Stimulated activated naive CD8-positive, alpha-beta T cell treated with anti-CD3 and anti-CD28 coated beads, Interleukin-15, amount 100 ng/mL, for 72 hours (primary cell): ENCODE measurements around the gene GID4.

Experiments used
- ATAC-seq: fragments of 150-1000 bp; cut with Tn5 transposase; 2 replicates; pipeline ENCODE4 v1.10.0; 2021; ENCODE audit warnings: mild to moderate bottlenecking, moderate library complexity
- DNase-seq, 2 donors: peaks; one replicate each; pipeline ENCODE4 v3.0.0; 2021 to 2022
- H3K27ac Mint-ChIP-seq, 2 donors: one replicate each; pipeline ENCODE4 v1.8.0; 2022; ENCODE audit warnings: mild to moderate bottlenecking in 2 of 2, mixed read lengths in 2 of 2, moderate library complexity in 2 of 2
- H3K27me3 Mint-ChIP-seq: one replicate; pipeline ENCODE4 v1.8.0; 2022; ENCODE audit warnings: mixed read lengths
- H3K4me1 Mint-ChIP-seq: one replicate; pipeline ENCODE4 v1.8.0; 2022; ENCODE audit warnings: mild to moderate bottlenecking, mixed read lengths
- H3K4me3 Mint-ChIP-seq, 2 donors: one replicate each; pipeline ENCODE4 v1.8.0; 2022; ENCODE audit warnings: mild to moderate bottlenecking in 2 of 2, mixed read lengths in 2 of 2, moderate library complexity in 1 of 2
- H3K9me3 Mint-ChIP-seq, 2 donors: one replicate each; pipeline ENCODE4 v1.8.0; 2022; ENCODE audit warnings: mixed read lengths in 2 of 2

Gene GID4

DNA sequence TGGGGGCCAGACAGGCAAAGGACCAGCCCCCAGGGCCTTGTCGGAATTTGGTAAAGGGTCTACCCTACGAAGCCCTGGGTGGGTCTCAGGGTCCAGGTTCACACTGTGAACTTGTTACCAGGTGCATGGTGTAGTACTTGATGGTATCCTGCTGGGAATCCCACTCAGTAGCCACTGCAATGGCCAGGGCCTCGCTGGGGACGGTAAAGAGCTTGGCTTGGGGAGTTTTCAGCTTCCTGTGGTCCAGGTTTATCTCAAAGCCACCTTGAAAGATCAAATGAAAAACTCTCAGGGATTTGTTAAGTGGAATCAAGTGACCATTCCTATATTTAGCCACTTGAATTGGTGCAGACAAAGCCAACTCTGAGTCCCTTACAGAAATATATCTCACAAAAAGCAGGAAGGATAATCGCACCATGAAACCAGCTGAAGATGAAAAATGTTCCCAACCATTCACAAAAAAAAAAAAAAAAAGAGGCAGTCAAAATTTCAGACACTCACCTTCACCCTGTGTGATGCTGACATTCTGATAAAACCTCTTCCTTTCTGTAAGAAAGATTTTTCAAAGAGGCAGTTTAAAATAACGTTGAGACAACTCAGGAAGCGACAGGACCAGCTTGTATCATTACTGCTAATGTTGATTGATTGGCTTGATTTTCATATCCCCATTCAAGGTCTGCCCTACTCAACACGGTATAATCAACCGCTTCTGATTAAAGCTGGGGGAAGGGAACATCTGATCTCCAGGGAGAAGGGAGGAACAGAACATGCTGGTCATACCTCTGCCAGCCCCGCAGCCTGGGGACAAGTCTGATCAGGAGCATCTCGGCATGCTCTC, 10.9 kb upstream of the GID4 start:
- H3K27me3 Mint-ChIP-seq = no peaks in the 10 kb centered on the region
- no peaks in the 10 kb centered on the region for H3K9me3 Mint-ChIP-seq
- ATAC-seq (no peak), DNase-seq (no peak)
- H3K27ac Mint-ChIP-seq = peak overlapping the region in 1 of 2 donors; percentile 48
- no peak overlapping the region for H3K4me3 Mint-ChIP-seq
- H3K4me1 Mint-ChIP-seq = peaks cover 41% of the 10 kb centered on the region

DNA sequence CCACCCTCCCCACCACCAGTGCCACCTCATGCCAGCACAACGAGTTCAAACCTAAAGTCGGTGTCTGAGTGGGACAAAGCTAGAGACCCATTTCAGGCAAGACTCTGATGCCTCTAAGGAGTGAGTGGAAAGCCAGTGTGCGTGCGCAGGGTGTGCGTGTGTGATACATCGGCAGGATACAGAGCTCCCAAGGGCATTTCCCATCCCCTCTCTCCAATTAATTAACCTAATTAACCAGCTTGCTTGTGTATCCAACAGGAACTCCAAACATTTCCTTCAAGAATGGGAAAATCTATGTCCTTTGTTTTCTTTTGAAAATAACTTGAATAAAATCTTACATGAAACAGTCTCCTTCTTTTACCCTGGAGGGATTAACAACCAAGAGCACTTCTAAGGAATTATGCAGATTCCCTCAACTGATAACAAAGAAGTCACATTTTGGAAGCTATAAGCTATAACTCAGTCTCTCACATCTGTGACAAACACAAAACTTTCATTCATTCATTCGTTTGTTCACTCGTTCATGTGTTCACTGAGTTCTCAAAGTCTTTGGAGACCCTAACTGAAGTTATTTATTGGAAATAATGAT, 10.2 kb upstream of the GID4 start:
- Mint-ChIP-seq H3K9me3 (no peaks in the 10 kb centered on the region), H3K27me3 (no peaks in the 10 kb centered on the region), H3K27ac (no peak overlapping the region), H3K4me1 (peaks cover 48% of the 10 kb centered on the region), H3K4me3 (no peak overlapping the region)
- DNase-seq (no peak), ATAC-seq (no peak)

DNA sequence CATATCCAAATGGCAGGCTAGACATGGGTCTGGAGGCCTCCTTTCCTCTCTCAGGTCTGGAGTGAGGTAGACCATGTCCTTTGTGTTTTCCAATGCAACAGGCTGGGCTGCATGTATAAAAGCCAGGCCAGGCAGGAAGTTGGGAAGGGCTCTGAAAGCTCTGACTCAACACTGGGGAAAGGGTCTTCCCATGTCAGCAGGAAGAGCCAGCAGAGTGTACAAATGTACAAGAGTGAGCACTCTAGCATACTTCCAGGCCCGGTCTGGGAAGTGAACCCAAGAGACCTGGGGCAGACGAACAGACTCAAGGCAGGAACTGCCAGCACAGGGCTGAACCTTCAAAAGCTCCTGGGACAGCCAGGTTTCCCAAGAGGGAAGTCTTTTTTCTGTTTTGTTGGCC, 7.3 kb upstream of the GID4 start:
- Mint-ChIP-seq H3K27me3 (no peaks in the 10 kb centered on the region), H3K27ac (no peak overlapping the region), H3K4me1 (peaks cover 38% of the 10 kb centered on the region), H3K9me3 (no peaks in the 10 kb centered on the region), H3K4me3 (no peak overlapping the region)
- DNase-seq (no peak), ATAC-seq (no peak)

DNA sequence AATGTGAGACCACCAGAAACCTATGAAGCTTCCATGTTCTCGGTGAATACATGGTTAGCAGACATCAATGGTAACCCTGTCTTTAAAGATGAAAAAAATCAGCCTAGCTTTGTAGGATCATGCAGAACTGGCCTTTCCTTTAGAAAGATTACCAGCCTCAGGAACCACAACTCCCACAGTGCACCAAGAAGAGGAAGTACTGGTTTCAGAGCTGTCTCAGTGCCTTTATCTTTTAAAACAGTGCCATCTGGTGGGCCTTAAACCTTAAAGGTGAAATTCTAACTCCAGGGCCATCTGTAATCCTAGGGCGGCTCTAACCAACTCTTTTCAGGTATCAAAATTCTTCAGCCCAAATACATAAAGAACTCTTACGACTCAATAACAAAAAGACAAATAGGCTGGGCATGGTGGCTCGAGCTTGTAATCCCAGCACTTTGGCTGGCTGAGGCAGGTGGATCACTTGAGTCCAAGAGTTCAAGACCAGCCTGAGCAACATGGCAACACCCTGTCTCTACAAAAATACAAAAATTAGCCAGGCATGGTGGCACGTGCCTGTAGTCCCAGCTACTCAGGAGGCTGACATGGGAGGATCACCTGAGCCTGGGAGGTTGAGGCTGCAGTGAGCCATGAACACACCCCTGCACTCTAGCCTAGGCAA, 5.6 kb upstream of the GID4 start:
- H3K4me3 Mint-ChIP-seq = no peak overlapping the region

DNA sequence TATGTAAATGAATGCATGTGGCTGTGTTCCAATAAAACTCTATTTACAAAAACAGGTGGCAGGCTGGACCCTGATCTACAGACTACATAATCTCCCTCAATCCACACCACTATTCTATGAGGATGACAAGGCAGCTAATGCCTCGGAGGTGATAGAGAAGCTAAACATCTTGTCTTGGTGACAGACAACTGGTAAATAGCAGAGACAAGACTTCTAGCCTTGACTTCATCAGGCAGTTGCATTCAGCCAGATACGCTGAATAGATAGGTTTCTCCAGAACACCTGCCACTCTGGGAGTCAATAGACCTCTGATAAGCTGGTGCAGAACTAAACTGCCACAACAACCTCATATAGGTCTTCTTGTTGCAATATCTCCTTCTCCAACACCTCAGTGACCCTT, 3.5 kb upstream of the GID4 start:
- Mint-ChIP-seq H3K9me3 (no peaks in the 10 kb centered on the region), H3K27ac (no peak overlapping the region), H3K4me3 (no peak overlapping the region), H3K4me1 (peaks cover 60% of the 10 kb centered on the region), H3K27me3 (no peaks in the 10 kb centered on the region)
- ATAC-seq = no peak
- DNase-seq = no peak

More for the DNA sequence above, 5.6 kb upstream of the GID4 start:
- Mint-ChIP-seq H3K27ac (no peak overlapping the region), H3K27me3 (no peaks in the 10 kb centered on the region), H3K9me3 (no peaks in the 10 kb centered on the region), H3K4me1 (peaks cover 52% of the 10 kb centered on the region)
- ATAC-seq (peak; percentile 84), DNase-seq (peak; percentile 30 to 52)

DNA sequence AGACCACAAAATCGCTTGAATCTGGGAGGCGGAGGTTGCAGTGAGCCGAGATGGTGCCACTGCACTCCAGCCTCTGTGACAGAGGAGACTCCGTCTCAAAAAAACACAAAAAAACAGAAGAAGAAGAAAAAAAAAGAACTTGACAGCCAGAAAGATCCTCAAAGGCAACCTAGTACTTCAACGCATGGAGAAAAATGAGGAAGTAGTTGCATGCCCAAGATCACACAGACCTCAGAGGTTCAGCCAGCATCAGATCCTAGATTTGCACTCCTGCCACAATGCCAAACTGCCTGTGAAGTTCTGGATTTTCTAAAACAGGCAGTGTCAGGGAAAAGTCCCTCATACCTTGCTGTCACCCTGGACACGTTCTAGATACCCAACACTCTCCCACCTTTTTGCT, 1.7 kb upstream of the GID4 start:
- H3K4me3 Mint-ChIP-seq = peak overlapping the region; percentile 82 to 98
- H3K4me1 Mint-ChIP-seq = peaks cover 70% of the 10 kb centered on the region
- no peak for DNase-seq
- H3K27ac Mint-ChIP-seq = no peak overlapping the region
- ATAC-seq = no peak
- H3K27me3 Mint-ChIP-seq = no peaks in the 10 kb centered on the region
- no peaks in the 10 kb centered on the region for H3K9me3 Mint-ChIP-seq

DNA sequence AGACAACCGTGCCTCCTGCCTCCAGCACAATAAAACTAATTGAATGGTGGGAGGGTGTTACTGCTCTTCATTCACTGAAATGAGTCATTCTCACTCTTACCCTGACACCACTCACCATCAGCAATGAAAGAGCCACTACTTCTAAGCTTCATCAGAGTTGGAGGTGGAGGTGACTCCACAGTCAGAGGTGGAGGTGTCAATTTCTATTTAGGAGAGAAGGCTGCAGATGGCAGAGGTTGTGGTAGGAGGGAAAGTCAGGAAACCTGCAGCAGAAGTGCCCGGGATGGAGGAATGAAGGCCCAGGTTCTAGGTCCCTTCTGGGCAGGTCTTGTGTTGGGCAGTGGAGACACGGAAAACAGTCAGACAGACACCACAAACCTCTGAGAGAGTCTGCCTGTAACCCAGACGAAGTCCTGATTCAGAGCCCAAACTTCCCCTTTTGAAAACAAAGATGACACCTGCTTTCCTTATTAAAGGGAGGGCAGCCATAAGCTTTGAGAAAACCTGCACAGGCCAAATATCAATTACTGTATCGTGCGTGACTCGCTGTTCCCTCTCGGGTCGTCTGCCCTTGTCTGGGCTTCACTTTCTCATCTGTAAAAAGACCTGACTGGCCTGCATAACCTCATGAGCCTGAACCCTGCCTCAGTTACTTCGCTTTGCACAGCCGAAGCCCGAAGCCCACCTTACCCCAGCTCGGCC, 908 bp upstream of the GID4 start:
- H3K27me3 Mint-ChIP-seq = no peaks in the 10 kb centered on the region
- no peaks in the 10 kb centered on the region for H3K9me3 Mint-ChIP-seq
- H3K4me3 Mint-ChIP-seq = peak overlapping the region; percentile 82 to 98
- H3K4me1 Mint-ChIP-seq = peaks cover 69% of the 10 kb centered on the region
- H3K27ac Mint-ChIP-seq = peak overlapping the region; percentile 30 to 86
- DNase-seq (peak; percentile 38 to 47), ATAC-seq (peak; percentile 49)

DNA sequence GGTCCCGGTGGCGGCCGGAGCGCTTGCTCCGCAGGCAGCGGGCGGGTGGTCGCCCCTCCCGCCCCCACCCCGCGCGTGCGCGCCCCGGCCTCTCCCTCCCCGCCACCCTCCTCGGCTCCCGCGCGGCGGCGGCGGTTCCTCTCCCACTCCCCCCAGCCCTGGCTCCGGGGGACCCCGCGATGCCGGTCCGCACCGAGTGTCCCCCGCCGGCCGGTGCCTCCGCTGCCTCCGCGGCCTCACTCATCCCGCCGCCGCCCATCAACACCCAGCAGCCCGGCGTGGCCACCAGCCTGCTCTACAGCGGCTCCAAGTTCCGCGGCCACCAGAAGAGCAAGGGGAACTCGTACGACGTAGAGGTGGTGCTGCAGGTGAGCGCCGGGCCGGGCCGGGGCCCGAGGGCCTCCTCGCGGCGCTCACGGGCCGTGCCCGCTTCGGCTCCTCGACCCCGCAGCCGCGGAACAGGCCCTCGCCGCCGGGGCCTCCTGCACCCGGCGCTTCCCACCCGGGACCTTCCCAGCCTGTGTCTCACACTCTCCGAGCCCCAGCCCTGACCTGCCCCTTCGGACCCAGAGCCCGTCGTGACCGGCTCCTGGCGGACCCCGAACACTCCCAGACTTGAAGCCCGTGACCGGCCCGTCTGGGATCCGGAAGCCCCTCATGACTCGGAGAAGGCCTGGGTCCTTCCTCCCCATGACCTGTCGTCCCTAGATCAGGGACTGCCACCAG, 490 bp downstream of the GID4 start:
- H3K27me3 Mint-ChIP-seq = no peaks in the 10 kb centered on the region
- H3K27ac Mint-ChIP-seq = peak overlapping the region; percentile 95 to 96
- H3K4me3 Mint-ChIP-seq = peak overlapping the region; percentile 97 to 98
- ATAC-seq (peak; percentile 34), DNase-seq (peak; percentile 40 to 55)
- H3K9me3 Mint-ChIP-seq = no peaks in the 10 kb centered on the region
- H3K4me1 Mint-ChIP-seq = peaks cover 58% of the 10 kb centered on the region

DNA sequence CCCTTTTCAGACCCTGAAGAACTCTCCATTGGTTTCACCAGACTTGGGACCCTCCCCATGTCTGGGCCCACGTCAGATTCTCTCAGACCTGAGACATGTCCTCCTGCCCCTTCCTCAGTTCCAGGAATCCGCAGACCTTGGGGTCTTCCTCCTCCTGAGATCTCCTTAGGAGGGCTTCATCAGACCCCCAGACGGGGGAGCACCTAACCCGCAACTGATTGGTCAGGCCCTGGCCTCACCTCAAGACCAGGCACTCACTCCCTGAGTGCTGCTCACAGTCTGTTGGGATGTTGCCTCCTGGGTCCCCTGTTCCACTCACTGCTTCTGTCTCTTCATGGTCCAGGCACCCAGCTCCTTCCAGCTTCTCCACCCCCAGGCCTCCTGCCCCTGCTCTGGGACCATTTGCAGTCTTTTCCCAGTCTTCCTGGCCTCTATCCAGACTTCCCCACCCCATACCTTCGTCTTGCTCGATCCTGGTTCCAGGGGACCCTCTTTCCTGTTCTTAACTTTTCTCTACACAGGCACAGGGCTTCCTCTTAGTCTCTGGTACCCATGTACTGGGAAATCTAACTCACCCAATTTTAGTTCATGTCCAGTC, 1.2 kb downstream of the GID4 start:
- DNase-seq (no peak), ATAC-seq (no peak)
- Mint-ChIP-seq H3K4me3 (peak overlapping the region; percentile 92 to 97), H3K9me3 (no peaks in the 10 kb centered on the region), H3K4me1 (peaks cover 58% of the 10 kb centered on the region), H3K27me3 (no peaks in the 10 kb centered on the region), H3K27ac (peak overlapping the region; percentile 94 to 96)

DNA sequence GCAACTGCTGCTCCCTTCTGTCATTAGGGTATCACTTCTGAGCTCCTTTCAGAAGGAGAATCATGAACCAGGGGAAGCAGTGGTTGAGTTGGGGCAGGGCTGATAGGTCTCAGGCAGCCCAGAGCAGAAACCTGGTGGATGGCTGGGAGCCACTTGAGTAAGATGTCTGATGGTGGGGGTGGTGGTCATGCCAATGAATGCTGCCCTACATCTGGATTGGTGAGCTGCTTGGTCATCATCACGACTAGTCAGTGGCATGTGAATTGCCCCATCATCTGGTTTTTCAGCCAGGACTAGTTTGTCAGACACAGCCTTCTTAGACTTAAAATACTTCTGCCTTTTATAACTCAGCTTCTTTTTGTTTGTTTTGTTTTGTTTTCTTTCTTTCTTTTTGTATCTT, 2.6 kb downstream of the GID4 start:
- Mint-ChIP-seq H3K27me3 (no peaks in the 10 kb centered on the region), H3K4me3 (peak overlapping the region in 1 of 2 donors; percentile 97), H3K9me3 (no peaks in the 10 kb centered on the region), H3K4me1 (peaks cover 50% of the 10 kb centered on the region), H3K27ac (peak overlapping the region in 1 of 2 donors; percentile 50)
- ATAC-seq = no peak
- DNase-seq = no peak

DNA sequence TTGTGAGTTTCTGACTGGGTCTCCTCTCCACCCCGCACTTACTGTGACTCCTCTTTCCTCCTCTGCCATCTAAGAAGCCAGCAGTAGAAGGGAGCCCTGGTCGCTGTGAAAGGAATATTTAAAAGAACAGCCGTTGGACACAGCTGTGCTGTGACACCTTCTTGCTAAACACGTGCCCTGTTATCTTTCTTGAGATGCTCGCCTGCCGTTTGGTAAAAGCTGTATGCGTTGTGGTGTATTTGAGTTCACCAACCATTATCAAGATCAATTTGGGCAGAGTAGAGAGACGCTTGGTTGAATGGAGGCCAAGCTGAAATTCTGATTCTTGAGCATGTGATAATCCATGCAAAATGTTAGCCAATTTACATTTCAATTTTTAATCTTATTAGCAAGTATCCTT, 3.8 kb downstream of the GID4 start:
- Mint-ChIP-seq H3K27ac (no peak overlapping the region), H3K27me3 (no peaks in the 10 kb centered on the region), H3K9me3 (no peaks in the 10 kb centered on the region), H3K4me3 (no peak overlapping the region), H3K4me1 (peaks cover 38% of the 10 kb centered on the region)
- DNase-seq (no peak), ATAC-seq (no peak)

DNA sequence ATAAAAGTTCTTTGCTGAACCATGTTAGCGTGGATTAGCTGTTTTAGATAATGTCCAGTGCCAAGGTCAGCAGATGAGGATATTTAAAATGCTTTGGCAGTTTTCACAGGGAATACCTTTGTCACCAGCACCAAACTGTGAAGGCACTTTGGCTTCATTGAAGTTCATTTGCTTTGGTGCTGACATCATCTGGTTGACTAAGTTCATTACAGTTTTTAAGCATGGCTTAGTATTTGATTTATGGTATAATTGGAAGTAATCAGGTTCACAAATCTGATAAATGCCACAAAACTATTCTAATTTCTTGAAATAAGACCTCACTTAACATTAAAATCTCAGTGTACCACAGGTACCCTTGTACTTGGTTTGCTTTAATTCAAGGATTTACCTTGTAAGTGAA, 4.3 kb downstream of the GID4 start:
- no peak for DNase-seq

DNA sequence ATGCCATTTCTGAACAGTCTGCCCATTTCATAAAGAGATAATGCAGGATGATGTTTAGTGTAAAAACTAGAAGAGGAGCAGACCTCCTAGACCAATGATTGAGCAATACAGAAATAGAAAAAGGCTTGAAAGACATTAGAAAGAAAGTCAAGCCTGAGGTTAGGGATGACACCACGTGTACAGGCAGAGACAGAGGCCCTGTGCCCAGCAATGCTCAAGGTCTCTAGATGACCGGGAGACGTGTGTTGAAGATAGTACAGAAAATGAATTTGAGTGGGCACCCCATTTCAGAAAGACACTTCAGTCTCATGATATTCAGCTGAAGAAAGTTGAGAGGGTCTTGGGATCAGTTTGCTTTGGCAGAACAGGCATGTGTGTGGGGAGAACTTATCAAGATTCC, 5.4 kb downstream of the GID4 start:
- H3K27me3 Mint-ChIP-seq = no peaks in the 10 kb centered on the region
- peaks cover 33% of the 10 kb centered on the region for H3K4me1 Mint-ChIP-seq
- DNase-seq = no peak
- no peak overlapping the region for H3K4me3 Mint-ChIP-seq
- H3K9me3 Mint-ChIP-seq = no peaks in the 10 kb centered on the region
- H3K27ac Mint-ChIP-seq = no peak overlapping the region
- ATAC-seq = no peak

More for the DNA sequence above, 4.3 kb downstream of the GID4 start:
- peaks cover 33% of the 10 kb centered on the region for H3K4me1 Mint-ChIP-seq
- ATAC-seq = no peak
- H3K4me3 Mint-ChIP-seq = no peak overlapping the region
- H3K27me3 Mint-ChIP-seq = no peaks in the 10 kb centered on the region
- H3K9me3 Mint-ChIP-seq = no peaks in the 10 kb centered on the region
- no peak overlapping the region for H3K27ac Mint-ChIP-seq

DNA sequence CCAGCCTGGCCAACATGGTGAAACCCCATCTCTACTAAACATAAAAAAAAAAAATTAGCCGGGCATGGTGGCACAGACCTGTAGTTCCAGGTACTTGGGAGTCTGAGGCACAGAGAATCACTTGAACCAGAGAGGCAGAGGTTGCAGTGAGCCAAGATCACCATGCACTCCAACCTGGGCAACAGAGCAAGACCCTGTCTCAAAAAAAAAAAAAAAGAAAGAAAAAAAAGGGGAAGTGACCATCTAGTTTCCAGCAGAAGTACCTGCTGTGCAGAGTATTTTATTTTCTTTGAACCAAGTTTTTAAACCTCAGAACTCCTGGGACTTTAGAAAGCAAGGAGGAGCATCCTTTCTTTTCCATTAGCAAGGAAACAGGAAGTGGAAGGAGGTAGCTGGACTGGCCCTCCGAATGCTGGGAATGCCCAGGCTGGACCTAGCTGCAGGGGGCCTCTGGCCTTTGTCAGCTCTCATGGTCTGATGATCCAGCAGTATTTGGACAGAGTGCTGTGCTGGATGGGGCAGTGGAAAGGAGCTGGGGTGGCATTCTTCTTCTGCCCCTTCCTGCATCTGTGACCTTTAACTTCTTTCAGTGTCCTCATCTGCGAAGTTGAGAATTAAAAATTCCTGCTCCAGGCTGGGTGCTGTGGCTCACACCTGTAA, 6.6 kb downstream of the GID4 start:
- no peaks in the 10 kb centered on the region for H3K9me3 Mint-ChIP-seq
- DNase-seq (no peak), ATAC-seq (no peak)
- no peaks in the 10 kb centered on the region for H3K27me3 Mint-ChIP-seq
- no peak overlapping the region for H3K4me3 Mint-ChIP-seq
- no peak overlapping the region for H3K27ac Mint-ChIP-seq
- H3K4me1 Mint-ChIP-seq = peaks cover 23% of the 10 kb centered on the region
